T-helper 1 cell (primary cell): ENCODE data around the gene NEU3.
"Not testable (repeated sequence)": the region's sequence is repeated elsewhere in the genome, so short reads cannot be mapped to it uniquely, and the experiment has no call there.

Source experiments
- DNase-seq, 5 donors: peaks; one replicate each; pipeline ENCODE4 v3.0.0-alpha.2; 2012 to 2020

The NEU3 gene

DNA sequence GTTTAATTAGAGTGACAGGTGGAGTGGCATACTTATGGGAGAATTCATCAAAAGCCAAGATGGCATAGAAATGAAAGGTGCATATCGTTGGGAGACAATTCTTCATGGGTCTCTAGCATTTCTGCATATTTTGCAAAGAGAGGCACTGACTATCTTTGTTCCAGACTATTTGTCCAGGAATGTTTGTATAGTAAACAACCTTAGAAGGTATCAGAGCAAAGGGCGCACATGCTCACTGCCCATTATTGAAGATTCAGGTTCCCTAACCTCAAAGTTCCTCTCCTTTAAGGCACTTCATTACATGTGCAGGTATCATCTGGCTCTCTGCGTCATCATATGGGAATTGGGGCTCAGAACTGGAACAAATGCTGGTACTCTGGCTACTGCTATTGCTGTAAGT is 4.7 kb upstream of the NEU3 start:
- no peak for DNase-seq

DNA sequence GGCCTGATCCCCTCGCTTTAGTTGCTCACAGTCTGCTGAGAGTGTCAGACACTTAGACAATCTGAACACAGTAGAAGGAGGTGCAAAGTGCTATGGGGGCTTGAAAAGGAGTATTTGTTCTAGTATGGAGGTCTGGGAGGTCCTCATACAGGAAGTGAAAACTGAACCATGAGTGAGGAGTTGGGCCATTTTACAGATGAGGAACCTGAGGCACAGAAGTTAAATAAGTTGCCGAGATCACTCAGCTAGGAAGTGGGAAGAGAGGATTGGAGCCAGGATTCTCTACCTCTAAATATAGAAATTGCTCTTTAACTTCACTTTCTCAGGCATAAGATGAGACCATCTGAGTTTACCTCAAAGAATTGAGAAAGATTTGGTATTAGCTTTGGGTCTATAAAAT is 4.0 kb upstream of the NEU3 start:
- no peak for DNase-seq

DNA sequence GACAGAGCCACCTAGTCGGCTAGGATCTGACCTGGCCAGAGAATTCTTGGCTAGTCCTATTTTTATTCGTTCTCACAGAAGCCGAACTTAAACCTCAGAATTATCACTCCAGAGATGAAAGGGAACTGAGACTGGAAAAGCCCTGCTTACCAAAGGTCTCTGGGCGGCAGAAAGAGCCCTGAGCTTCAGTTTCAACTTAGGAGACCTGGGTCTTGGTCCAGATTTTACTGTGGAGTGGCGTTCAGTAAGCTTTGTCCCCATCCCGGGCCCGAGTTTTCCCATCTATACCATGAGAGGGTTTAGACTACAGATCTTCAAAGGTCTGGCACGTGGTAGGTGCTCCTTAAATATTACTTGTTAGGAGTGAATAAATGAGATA is 516 bp downstream of the NEU3 start:
- peak in 1 of 5 donors; percentile 1 for DNase-seq

- not testable (repeated sequence) for DNase-seq
Observed at GRCh38 chr11:74990150-74990549, 1.4 kb downstream of the NEU3 start.

DNA sequence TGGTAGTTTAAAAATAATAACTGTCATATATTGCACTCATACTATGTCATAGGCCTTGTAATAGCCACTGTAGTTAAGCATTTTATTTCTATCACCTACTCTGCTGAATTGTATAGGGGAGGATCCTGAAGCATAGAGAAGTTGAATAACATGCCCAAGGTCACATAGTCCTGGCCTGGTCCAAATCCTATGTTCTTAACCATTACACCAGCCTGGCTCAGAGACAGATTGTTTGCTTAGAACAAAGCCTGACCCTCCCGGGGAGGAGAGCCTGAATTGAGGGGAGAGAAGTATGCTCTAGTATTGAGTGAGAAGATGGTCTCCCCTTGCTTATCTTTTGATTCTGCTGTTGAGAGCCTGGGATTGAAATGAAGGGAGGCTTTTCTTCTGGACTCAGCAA is 2.2 kb downstream of the NEU3 start:
- DNase-seq, result no peak

GRCh38 chr11:74992852-74993251 is 4.1 kb downstream of the NEU3 start:
- no peak for DNase-seq

DNA sequence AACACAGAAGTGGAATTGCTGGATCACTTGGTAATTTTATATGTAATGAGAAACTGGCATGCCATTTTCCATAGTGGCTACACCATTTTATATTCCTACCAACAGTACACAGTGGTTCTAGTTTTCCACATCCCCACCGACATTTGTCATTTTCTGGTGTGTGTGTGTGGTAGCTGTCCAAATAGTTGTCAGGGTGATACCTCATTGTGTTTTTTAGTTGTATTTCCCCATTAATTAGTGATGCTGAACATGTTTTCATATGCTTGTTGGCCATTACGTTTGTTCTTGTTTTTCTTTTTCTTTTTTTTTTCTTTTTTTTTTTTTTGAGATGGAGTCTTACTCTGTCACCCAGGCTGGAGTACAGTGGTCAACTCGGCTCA is 12.2 kb downstream of the NEU3 start:
- no peak for DNase-seq

DNA sequence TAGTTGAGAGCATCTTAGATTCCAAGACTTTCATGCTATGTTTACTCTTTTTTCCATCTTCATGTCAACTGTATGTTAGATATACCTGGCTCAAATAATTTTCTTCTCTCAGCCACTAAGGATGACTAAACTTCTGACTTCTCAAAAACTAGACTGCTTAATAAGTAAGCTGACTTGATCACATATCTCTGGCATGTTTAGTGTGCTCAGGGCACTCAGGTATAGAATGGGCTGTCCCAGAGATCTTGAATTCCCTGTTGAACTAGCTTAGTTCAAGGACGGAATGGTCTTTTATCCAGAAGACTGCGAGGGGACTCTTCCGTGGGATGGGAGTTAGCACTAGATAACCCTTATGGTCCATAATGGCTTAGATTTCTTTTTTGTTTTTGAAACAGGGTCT is 13.0 kb downstream of the NEU3 start:
- DNase-seq, result no peak

DNA sequence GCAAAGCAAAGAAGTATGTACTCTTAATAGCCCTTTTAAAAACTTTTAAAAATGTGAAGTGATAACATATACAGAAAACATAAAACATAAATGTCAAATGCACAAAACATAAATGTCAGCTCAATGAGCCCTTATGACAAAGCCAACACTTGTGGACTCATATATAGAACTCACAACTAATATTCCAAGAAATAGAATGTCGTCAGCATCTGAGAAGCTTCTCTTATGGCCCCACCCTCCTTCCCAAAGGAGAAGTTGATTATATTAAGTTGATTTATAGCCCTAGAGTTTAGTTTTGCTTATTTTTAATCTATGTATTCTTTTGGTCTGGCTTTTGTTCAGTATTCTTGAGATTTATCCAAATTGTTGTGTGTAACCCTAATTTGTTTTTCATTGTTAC is 13.8 kb downstream of the NEU3 start:
- no peak for DNase-seq

DNA sequence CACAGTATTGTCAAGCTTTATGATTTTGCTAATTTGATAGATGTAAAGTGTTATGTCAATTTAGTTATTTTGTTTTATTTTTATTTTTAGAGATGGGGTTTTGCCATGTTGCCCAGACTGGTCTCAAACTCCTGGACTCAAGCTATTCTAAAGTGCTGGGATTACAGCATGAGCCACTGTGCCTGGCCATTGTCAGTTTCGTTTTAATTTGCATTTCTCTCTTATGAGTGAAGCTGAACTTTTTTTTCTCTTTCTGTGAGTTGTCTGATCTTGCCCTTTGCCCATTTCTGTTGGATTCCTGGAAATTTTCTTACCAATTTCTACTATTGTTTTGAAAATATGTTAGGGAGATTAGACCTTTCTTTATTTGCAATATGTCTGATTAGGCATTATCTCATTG is 15.5 kb downstream of the NEU3 start:
- no peak for DNase-seq

DNA sequence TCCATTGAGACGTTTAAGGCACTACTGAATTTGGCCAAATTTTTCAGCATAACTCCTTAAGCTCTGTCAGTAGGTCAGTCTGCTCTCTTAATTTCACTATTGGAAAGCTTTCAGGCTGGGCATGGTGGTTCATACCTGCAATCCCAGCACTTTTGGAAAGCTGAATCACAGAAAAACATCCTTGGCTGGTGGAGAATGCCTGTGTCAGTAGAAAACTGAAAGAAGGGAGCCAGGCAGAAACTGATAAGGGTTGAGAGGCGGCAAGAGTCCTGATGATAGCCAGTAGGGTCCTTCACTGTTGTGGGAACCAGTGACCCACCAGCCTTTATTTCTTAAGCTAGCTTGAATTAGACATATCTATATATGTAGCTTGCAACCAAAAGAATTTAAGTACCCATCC is 22.6 kb downstream of the NEU3 start:
- no peak for DNase-seq

- no peak for DNase-seq
Observed at GRCh38 chr11:75011872-75012271, 23.1 kb downstream of the NEU3 start.

GRCh38 chr11:75013051-75013450 is 24.3 kb downstream of the NEU3 start:
- no peak for DNase-seq

DNA sequence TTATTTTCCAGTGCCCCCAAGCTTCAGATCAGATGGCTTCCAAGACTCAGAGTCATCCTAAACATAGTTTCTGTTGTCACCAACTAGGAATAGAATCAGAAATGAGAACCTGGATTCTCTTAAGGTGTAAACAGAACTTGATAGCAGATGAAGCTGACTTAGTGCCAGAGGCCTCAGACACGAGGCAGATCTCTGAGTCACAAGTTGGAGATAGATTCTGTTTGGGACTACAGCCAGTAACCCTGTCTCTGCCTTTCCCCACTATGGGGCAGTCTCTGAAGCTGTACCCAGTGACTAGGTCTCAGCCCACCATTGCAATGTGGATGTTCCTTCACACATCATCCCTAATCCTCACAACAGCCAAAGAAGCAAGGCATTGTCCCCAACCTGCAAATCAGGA is 25.4 kb downstream of the NEU3 start:
- DNase-seq, result no peak

GRCh38 chr11:75019200-75019599 is 30.5 kb downstream of the NEU3 start:
- not testable (repeated sequence) for DNase-seq

DNA sequence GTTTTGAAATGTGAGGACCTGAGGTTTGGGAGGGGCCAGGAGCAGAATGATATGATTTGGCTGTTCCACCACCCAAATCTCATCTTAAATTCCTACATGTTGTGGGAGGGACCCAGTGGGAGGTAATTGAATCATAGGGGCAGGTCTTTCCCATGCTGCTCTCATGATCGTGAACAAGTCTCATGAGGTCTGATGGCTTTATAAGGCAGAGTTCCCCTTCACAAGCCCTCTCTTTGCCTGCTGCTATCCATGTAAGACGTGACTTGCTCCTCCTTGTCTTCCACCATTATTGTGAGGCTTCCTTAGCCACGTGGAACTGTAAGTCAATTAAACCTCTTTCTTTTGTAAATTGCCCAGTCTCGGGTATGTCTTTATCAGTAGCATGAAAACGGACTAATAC is 31.6 kb downstream of the NEU3 start:
- DNase-seq, result not testable (repeated sequence)

GRCh38 chr11:75022296-75022695 is 33.6 kb downstream of the NEU3 start:
- DNase-seq, result no peak

- DNase-seq, result peak; percentile 20 to 66 (median 57)
Observed at GRCh38 chr11:75022759-75023396, 34.1 kb downstream of the NEU3 start.

DNA sequence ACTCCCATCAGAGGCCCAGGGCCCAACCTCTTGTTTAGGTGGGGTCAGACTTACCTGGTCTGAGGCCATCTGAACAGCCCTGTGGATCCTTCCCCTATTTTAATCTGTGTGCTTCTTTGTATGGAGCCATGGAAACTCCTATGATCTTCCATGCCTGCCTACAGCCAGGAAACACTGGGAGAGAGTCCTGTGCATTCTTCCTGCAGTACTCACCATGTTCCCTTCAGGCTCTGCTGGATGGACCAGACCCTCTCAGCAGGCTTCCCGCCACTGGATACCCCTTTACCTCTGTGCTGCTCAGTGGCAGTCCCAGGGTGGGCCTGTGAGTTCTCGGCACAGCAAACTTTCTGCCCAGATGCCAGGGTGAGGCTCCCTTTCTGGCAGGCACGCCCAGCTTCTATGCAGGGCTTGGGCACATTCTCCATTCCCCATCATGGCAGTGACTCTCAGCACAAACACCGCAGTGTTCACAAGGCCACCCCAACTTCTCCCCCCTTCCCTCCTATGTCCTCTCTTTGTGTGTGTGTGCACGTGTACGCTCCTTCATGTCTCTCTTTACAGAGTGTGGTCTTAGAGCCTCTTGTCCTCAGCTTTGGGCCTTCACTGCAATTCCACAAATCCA is 34.8 kb downstream of the NEU3 start:
- no peak for DNase-seq

DNA sequence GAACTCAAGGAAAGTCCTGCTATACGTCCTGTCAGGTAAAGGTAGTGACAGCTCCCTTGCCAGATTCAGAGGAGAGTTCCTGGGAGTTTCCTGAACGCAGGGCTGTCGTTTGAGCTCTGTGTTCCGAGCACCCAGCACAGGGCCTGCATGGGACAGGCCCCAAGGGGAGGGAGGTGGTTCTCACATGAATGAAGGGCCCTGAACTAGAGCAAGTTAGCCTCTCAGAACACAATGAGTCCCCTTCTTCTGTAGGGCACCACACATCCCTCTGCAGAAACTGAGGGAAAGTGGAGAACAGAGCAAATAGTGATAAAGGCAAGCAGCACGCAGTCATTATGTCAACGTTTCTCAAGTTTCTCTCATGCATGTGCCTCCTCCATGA is 35.3 kb downstream of the NEU3 start:
- no peak for DNase-seq

DNA sequence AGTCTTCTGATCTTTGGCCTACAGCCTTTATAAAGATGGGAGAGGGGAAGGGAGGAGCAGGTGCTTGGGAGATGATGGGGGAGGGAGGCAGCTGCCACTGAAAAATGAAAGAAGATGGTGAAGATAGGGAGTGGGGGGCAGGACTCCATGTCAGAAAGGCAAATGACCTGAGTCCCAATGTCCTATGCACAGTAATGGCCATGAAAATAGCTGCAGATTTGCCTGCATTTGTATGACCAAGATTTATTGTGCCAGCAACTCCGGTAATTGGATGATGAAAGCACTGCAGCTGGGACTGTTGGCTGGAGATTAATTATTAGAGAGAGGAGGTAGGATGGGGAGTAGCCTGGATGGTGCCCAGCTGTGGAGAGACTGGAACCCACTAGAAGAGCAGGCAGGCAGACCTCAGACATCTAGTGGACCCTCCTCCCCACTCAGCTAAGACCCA is 36.1 kb downstream of the NEU3 start:
- no peak for DNase-seq

- DNase-seq, result no peak
Observed at GRCh38 chr11:75025561-75025960, 36.8 kb downstream of the NEU3 start.

DNA sequence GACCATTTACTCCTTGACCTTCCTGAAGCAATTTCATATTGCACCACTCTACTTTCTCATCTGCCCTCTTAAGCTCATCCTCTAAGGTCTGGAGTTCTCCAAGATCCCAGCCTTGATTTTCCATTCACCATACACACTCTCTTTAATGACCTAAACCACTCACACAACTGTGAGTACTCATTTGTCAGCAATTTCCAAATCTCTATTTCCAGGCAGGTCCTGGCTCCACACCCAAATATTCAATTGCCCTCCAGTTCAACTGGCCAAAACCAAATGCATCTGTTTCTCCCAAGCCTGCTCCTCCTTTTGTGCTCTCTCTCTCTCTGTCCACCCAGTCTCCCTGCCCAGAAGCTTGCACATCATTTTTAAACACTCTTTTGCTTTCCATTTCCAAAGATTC is 39.6 kb downstream of the NEU3 start:
- no peak for DNase-seq

- no peak for DNase-seq
Observed at GRCh38 chr11:75028724-75029123, 40.0 kb downstream of the NEU3 start.
